Measurements from ENCODE around the gene CTSH. TPM values are rescaled to one million over a fixed set of nuclear protein-coding genes. Genes with fewer than 3 reads are reported as not detected.
A peak's percentile ranks its signal among the peaks of the same experiment; 100 is the strongest.

CTSH gene
- total and polyA plus RNA-seq, 2 of the 13 experiments (the other 11 are each of a cell fraction or from before 2014, with no cell fraction given), result 265 to 653 TPM

DNA sequence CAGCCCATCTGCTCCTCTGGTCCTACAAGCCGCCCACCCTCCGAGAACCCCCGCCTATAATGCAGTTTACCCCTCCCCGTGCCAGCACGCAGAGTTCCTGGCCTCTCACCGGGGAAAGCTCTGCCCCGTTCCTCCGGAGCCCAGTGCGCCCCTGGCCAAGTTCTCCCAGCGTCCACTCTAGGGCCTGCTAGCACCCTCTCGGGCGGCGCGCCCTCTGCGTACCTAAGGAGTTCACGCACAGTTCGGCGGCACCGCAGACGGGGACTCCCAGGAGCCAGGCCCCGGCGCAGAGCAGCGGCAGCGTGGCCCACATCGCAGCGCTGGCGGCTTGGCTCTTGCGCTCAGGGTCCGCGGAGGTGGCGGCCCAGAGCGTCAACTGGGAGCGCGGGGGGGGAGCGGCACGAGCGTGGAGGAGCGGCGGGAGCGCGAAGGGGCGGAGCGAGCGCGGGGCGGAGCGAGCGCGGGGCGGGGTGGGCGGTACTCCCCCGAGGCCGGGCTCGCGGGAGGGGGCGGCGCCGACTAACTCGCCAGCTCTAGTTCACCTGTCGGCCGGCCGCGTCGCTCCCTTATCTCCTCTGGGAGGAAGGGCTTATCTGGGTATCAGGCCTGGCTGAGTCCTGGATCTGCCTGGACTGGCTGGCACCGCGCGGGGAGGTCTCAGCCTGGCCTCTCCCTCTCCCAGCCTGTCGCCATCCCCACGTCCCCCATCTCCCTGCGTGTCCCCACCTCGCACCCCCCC, at the start of gene CTSH (continued):
- TF ChIP-seq, protein P1, sequence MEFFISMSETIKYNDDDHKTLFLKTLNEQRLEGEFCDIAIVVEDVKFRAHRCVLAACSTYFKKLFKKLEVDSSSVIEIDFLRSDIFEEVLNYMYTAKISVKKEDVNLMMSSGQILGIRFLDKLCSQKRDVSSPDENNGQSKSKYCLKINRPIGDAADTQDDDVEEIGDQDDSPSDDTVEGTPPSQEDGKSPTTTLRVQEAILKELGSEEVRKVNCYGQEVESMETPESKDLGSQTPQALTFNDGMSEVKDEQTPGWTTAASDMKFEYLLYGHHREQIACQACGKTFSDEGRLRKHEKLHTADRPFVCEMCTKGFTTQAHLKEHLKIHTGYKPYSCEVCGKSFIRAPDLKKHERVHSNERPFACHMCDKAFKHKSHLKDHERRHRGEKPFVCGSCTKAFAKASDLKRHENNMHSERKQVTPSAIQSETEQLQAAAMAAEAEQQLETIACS (CRISPR knock-in tag; IDR thresholded peaks at IDR 0.05), result peak; percentile 42; the same call in 1 of the 2 replicates
- no peak for TF ChIP-seq RFX1 (IDR thresholded peaks at IDR 0.05)
- peak; percentile 39; the same call in 1 of the 2 replicates for TF ChIP-seq GATAD1 (CRISPR knock-in tag; IDR thresholded peaks at IDR 0.05)
- TF ChIP-seq HOXA3 (CRISPR knock-in tag; IDR thresholded peaks at IDR 0.05), result peak; percentile 74
- no peak for TF ChIP-seq SRSF9 (IDR thresholded peaks at IDR 0.05; ENCODE audit: borderline replicate concordance, insufficient read depth, low read depth, low read length, poor library complexity, severe bottlenecking)
- TF ChIP-seq ZNF792 (CRISPR knock-in tag; IDR thresholded peaks at IDR 0.05), result peak; percentile 23; the same call in 1 of the 2 replicates
- no peak for TF ChIP-seq JUN (CRISPR knock-in tag; IDR thresholded peaks at IDR 0.05)
- TF ChIP-seq ZFP36 (IDR thresholded peaks at IDR 0.05; ENCODE audit: borderline replicate concordance, low read depth, low read length, partially characterized antibody), result no peak
- TF ChIP-seq, protein P2, sequence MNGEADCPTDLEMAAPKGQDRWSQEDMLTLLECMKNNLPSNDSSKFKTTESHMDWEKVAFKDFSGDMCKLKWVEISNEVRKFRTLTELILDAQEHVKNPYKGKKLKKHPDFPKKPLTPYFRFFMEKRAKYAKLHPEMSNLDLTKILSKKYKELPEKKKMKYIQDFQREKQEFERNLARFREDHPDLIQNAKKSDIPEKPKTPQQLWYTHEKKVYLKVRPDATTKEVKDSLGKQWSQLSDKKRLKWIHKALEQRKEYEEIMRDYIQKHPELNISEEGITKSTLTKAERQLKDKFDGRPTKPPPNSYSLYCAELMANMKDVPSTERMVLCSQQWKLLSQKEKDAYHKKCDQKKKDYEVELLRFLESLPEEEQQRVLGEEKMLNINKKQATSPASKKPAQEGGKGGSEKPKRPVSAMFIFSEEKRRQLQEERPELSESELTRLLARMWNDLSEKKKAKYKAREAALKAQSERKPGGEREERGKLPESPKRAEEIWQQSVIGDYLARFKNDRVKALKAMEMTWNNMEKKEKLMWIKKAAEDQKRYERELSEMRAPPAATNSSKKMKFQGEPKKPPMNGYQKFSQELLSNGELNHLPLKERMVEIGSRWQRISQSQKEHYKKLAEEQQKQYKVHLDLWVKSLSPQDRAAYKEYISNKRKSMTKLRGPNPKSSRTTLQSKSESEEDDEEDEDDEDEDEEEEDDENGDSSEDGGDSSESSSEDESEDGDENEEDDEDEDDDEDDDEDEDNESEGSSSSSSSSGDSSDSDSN (CRISPR knock-in tag; IDR thresholded peaks at IDR 0.05), result peak; percentile 93
- TF ChIP-seq, protein P3, sequence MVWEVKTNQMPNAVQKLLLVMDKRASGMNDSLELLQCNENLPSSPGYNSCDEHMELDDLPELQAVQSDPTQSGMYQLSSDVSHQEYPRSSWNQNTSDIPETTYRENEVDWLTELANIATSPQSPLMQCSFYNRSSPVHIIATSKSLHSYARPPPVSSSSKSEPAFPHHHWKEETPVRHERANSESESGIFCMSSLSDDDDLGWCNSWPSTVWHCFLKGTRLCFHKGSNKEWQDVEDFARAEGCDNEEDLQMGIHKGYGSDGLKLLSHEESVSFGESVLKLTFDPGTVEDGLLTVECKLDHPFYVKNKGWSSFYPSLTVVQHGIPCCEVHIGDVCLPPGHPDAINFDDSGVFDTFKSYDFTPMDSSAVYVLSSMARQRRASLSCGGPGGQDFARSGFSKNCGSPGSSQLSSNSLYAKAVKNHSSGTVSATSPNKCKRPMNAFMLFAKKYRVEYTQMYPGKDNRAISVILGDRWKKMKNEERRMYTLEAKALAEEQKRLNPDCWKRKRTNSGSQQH (CRISPR knock-in tag; IDR thresholded peaks at IDR 0.05; ENCODE audit: low read depth), result peak; percentile 58; the same call in 1 of the 2 replicates
- no peak for TF ChIP-seq ZNF124 (CRISPR knock-in tag; IDR thresholded peaks at IDR 0.05)
- TF ChIP-seq NFRKB (IDR thresholded peaks at IDR 0.05), result no peak
- no peak for TF ChIP-seq ZNF33B (CRISPR knock-in tag; IDR thresholded peaks at IDR 0.05)
- TF ChIP-seq ZBTB43 (CRISPR knock-in tag; conservative IDR thresholded peaks at IDR 0.05), result peak; percentile 56; the same call in 1 of the 2 replicates
- no peak for TF ChIP-seq KDM1A (CRISPR knock-in tag; IDR thresholded peaks at IDR 0.05)
- 0 out of 2 replicates have a peak, but pooled peaks have one; percentile 52 for TF ChIP-seq GTF3A (CRISPR knock-in tag; conservative IDR thresholded peaks at IDR 0.05)
- no peak for TF ChIP-seq RAD51 (IDR thresholded peaks at IDR 0.05; ENCODE audit: borderline replicate concordance)
- no peak for TF ChIP-seq FOSL1 (CRISPR knock-in tag; IDR thresholded peaks at IDR 0.05; ENCODE audit: borderline replicate concordance)
- TF ChIP-seq RARA (CRISPR knock-in tag; IDR thresholded peaks at IDR 0.05), result no peak
- no peak for TF ChIP-seq ARID3A (IDR thresholded peaks at IDR 0.05; ENCODE audit: low read depth, low read length)
- peak; percentile 92 for TF ChIP-seq ZNF205 (CRISPR knock-in tag; IDR thresholded peaks at IDR 0.05)
- no peak for TF ChIP-seq HMGA1 (CRISPR knock-in tag; conservative IDR thresholded peaks at IDR 0.05)
- TF ChIP-seq MIXL1 (CRISPR knock-in tag; IDR thresholded peaks at IDR 0.05), result no peak
- TF ChIP-seq ZNF746 (CRISPR knock-in tag; IDR thresholded peaks at IDR 0.05), result peak; percentile 27; the same call in 1 of the 2 replicates
